Mononuclear cell (primary cell): ENCODE data around the gene CEP68. TPM values are rescaled to one million over a fixed set of nuclear protein-coding genes. Genes with fewer than 3 reads are reported as not detected.
"Not testable (repeated sequence)": the region's sequence is repeated elsewhere in the genome, so short reads cannot be mapped to it uniquely, and the experiment has no call there.

ENCODE experiments used
- H3K27me3 ChIP-seq: 2 replicates; pipeline ENCODE4 v1.6.0; 2011; ENCODE audit warnings: low read length, control low read depth; ENCODE audit not compliant: insufficient read depth
- H3K4me1 ChIP-seq: 2 replicates; pipeline ENCODE4 v1.5.1; 2011; ENCODE audit warnings: mild to moderate bottlenecking, low read length, control low read depth; ENCODE audit not compliant: insufficient read depth
- H3K4me3 ChIP-seq: 2 replicates; pipeline ENCODE4 v1.5.1; 2011; ENCODE audit warnings: mild to moderate bottlenecking, low read length, moderate library complexity
- H3K9me3 ChIP-seq: 2 replicates; pipeline ENCODE4 v1.5.1; 2011; ENCODE audit warnings: low read depth, mild to moderate bottlenecking, control low read depth, low read length
- total RNA-seq: library from RNA; depleted of rRNA; stranded (reverse); fragments of >200 nt; gene quantifications from one replicate; pipeline ENCODE4 v1.2.3, GENCODE V29; 2012

CEP68 gene
- total RNA-seq, 1 donor, result 27.4 TPM

DNA sequence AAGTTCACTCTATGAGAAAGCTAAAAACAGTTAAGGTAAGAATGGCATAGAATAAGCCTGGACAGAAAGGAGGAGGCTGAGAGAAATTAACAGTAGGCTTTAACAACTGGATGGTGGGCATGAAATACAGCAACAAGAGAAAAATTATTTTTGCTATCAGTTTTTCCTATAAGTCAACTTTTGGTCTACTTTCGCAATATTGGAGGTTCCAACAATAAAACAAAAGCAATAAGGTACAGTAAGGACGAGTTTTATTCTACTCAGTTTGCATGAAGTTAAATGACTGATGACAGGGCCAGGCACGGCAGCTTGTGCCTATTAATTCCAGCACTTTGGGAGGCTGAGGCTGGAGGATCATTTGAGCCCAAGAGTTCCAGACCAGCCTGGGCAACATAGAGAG, 56.4 kb downstream of the CEP68 start:
- Histone ChIP-seq H3K27me3 (no peaks in the 10 kb centered on the region), H3K4me1 (peaks cover 33% of the 10 kb centered on the region), H3K9me3 (no peaks in the 10 kb centered on the region), H3K4me3 (no peak overlapping the region)

- Histone ChIP-seq H3K27me3 (no peaks in the 10 kb centered on the region), H3K9me3 (no peaks in the 10 kb centered on the region), H3K4me3 (no peak overlapping the region), H3K4me1 (peaks cover 37% of the 10 kb centered on the region)
Measured at GRCh38 chr2:65113229-65113628, 57.0 kb downstream of the CEP68 start.

GRCh38 chr2:65113816-65114215, 57.6 kb downstream of the CEP68 start:
- no peak overlapping the region for H3K4me3 ChIP-seq
- H3K4me1 ChIP-seq, result peaks cover 37% of the 10 kb centered on the region
- no peaks in the 10 kb centered on the region for H3K27me3 ChIP-seq
- no peaks in the 10 kb centered on the region for H3K9me3 ChIP-seq

DNA sequence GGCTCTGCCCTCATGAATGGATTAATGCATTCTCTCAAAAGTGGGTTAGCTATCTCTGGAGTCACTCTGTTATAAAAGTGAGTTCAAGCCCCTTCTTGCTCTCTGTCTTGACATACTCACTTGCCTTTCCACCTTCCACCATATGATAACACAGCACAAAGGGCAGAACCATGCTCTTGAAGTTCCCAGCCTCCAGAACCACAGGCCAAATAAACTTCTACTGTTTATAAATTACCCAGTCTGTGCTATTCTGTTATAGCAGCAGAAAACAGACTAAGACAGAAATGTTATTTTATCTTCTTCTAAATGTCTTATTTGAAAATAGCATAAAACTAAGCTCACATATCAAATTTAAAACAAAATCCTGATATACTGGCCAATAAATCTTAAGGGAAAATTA, 58.7 kb downstream of the CEP68 start:
- H3K9me3 ChIP-seq, result no peaks in the 10 kb centered on the region
- no peaks in the 10 kb centered on the region for H3K27me3 ChIP-seq
- no peak overlapping the region for H3K4me3 ChIP-seq
- H3K4me1 ChIP-seq, result peaks cover 38% of the 10 kb centered on the region

DNA sequence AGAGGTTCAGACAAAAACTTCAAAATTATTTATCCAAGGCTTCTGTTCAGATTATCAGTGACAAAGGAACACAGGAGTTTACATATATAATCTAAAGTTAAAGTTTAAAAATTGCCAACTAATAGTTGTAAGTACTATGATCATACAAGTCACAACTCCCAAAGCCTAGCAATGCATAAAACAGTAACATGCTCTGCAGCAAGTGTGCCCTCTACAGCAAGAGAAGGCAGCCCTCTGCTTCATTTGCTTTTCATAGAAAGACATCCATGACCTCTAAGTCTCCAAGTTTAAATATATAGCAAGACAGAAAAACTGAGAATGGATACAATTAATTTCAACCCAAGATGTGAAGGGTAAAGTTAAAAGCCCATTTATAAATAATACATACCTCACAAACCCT, 60.4 kb downstream of the CEP68 start:
- no peak overlapping the region for H3K4me3 ChIP-seq
- peaks cover 44% of the 10 kb centered on the region for H3K4me1 ChIP-seq
- H3K27me3 ChIP-seq, result no peaks in the 10 kb centered on the region
- no peaks in the 10 kb centered on the region for H3K9me3 ChIP-seq

GRCh38 chr2:65120990-65121693, 64.9 kb downstream of the CEP68 start:
- peaks cover 61% of the 10 kb centered on the region for H3K4me1 ChIP-seq
- H3K27me3 ChIP-seq, result no peaks in the 10 kb centered on the region
- H3K4me3 ChIP-seq, result no peak overlapping the region
- H3K9me3 ChIP-seq, result no peaks in the 10 kb centered on the region

DNA sequence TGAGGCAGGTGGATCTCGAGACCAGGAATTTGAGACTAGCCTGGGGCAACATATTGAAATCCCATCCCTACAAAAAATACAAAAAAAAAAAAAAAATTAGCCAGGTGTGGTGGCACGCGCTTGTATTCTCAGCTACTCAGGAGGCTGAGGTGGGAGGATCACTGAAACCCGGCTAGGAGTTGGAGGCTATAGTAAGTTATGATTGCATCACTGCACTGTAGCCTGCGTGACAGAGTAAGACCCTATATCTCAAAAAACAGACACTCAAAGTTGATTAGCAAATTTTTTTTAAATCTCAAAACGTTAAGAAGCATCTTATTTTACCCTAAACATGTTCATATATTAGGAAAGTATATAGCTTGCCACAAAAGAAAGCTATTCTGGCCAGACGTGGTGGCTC, 66.1 kb downstream of the CEP68 start:
- no peaks in the 10 kb centered on the region for H3K9me3 ChIP-seq
- H3K27me3 ChIP-seq, result no peaks in the 10 kb centered on the region
- peaks cover 63% of the 10 kb centered on the region for H3K4me1 ChIP-seq
- H3K4me3 ChIP-seq, result no peak overlapping the region

DNA sequence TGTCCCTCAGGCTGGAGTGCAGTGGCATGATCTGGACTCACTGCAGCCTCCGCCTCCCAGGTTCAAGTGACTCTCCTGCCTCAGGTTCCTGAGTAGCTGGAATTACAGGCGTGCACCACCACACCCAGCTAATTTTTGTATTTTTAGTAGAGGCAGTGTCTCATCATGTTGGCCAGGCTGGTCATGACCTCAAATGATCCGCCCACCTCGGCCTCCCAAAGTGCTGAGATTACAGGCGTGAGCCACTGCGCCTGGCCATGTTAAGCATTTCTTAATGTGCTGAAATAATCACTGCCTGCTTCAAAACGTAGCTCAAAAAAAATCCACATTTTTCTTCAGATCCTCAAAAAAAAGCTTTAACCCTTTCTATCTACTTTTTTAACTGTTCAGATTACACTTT, 69.2 kb downstream of the CEP68 start:
- not testable (repeated sequence) for H3K4me3 ChIP-seq, H3K9me3 ChIP-seq, H3K27me3 ChIP-seq
- H3K4me1 ChIP-seq, result peaks cover 67% of the 10 kb centered on the region

DNA sequence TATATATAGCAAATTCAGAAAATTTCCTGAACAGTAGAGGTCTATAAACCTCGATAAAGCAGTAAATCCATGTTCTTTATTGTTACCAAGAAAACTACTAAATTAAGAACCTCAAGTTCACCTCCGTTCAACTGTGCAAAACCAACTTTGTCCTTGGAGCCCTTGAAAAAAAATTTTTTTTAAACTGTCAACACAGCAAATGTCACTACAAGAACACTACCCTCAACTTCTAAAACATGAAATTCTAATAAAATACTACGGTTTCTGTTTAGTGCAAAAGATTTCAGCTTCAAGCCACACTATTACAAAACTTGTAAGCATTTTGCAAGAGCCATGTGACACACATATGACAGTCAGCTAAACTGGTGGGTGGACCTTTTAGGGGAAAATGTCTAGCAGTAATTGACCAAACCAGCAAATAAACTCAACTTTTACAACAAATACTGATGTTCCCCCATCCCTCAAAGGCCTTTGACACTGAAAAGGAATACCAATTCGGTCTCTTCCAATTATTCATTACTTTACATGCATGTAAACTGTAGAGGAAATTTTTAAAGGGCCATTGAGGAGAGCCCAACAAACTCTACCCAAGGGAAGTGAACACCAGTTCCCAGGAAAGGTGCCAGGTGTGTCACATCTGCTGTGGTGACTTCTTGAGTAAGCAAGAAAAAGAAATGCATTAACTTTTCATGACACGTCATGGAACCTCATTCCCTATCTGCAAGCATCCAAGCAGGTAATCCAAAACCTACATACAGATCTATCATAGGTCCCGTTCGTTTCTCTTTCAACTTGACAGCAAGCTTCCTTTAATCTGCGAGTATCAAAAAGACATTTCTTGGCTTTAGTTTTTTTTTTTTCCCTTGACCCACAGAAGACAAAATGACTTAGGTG, 72.3 kb downstream of the CEP68 start:
- peak overlapping the region; percentile 100 for H3K4me3 ChIP-seq
- H3K9me3 ChIP-seq, result no peaks in the 10 kb centered on the region
- H3K4me1 ChIP-seq, result peaks cover 49% of the 10 kb centered on the region
- no peaks in the 10 kb centered on the region for H3K27me3 ChIP-seq

DNA sequence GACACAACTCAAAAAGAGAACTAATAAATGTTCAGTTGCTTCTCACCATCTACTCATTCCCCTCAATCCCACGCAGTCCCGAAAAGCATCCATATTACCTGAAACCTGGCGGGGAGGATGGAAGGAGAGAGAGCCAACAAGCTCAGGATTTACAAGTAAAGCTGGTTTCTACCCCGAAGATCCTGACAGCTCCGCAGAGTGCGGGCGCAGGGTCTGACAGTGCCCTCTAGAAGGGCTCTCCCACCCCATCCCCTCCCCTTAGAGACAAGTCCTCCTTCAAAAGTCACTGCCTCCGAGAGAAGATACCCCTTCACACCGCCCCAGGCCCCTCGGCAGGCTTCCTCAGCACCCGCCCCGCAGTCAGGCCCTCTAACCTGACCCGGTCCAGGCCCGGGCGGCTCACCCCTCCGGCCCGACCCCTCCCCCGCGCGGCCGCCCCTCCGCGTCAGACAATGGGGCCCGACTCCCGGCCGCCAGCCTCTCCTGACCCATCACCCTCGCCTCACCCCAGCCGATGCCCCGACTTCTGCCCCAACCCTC, 73.1 kb downstream of the CEP68 start:
- H3K4me1 ChIP-seq, result peaks cover 43% of the 10 kb centered on the region
- no peaks in the 10 kb centered on the region for H3K27me3 ChIP-seq
- H3K9me3 ChIP-seq, result no peaks in the 10 kb centered on the region
- peak overlapping the region; percentile 100 for H3K4me3 ChIP-seq

GRCh38 chr2:65129826-65130663, 73.8 kb downstream of the CEP68 start, which contains the start of gene RAB1A:
RAB1A (minus strand) TSS chr2:65130106; CDS start chr2:65129915, 191 bp downstream.
- Histone ChIP-seq H3K4me1 (peaks cover 41% of the 10 kb centered on the region), H3K4me3 (peak within 1 kb of the TSS; percentile 100), H3K9me3 (no peaks in the 10 kb centered on the region), H3K27me3 (no peaks in the 10 kb centered on the region)

DNA sequence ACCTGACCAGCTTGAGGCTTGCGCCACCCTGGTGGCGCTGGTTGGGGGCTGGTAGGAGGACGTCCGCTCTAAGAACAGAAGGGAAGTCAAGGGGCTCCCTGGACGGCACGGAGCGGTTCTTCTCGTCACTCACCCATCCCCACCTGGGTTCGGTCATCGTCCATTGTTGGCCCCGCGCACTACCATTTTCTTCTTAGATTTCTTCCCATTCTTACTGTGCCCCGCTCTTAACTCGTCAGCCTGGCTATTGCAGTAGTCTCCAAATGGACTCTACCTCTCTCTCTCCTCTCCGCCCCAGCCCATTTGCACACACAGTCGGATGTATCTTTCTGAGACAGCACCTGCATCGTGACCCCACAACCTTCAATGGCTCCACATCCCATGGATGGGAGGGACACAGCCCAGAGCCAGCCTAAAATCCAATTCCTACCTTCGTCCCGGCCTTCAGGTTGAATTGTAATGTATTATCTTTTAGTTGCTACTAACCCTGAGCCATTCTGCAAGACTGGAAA, 74.5 kb downstream of the CEP68 start:
- no peaks in the 10 kb centered on the region for H3K9me3 ChIP-seq
- H3K4me1 ChIP-seq, result peaks cover 34% of the 10 kb centered on the region
- H3K27me3 ChIP-seq, result no peaks in the 10 kb centered on the region
- peak overlapping the region; percentile 60 for H3K4me3 ChIP-seq

- H3K4me3 ChIP-seq, H3K9me3 ChIP-seq, H3K27me3 ChIP-seq: not testable (repeated sequence)
- peaks cover 15% of the 10 kb centered on the region for H3K4me1 ChIP-seq
Measured at GRCh38 chr2:65132930-65133329, 76.7 kb downstream of the CEP68 start.

DNA sequence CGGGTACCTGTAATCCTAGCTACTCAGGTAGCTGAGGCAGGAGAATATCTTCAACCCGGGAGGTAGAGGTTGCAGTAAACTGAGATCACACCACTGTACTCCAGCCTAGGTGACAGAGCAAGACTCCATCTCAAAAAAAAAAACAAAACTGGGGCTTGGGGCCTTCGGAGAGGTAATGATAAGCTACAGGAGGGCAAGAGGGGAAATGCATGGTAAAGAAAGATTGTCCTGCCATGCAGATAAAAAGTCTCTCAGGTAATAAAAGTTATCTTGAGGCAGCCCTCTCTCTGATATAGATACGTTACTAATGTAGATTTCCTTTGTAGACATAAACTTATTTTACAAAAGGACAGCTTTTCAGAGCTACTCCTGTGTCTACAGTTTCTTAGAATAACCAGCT, 77.4 kb downstream of the CEP68 start:
- Histone ChIP-seq H3K9me3 (no peaks in the 10 kb centered on the region), H3K27me3 (no peaks in the 10 kb centered on the region), H3K4me3 (no peak overlapping the region), H3K4me1 (peaks cover 9% of the 10 kb centered on the region)
